ENCODE results near the gene RGS9.
"Not testable (repeated sequence)": the region's sequence is repeated elsewhere in the genome, so short reads cannot be mapped to it uniquely, and the experiment has no call there.

The RGS9 gene

DNA sequence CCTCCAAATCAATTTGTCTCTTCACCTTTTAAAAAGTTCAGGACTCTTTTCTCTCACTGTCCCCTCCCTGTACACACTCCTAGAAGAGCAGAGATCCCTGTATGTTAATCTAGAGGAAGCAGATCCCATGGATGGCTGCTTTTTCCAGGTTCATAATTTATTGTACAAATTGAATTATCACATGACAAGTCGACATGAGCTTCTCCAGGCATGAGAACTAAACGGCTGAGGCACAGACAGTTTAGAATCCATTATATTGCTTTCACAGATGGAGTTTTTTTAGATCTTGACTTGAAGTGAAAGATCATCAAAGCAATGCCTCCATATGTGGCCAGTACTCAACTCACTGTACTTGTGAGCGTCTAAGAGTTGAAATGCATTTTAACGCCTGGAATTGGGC is 47.9 kb downstream of the RGS9 start:
- no peak for DNase-seq

DNA sequence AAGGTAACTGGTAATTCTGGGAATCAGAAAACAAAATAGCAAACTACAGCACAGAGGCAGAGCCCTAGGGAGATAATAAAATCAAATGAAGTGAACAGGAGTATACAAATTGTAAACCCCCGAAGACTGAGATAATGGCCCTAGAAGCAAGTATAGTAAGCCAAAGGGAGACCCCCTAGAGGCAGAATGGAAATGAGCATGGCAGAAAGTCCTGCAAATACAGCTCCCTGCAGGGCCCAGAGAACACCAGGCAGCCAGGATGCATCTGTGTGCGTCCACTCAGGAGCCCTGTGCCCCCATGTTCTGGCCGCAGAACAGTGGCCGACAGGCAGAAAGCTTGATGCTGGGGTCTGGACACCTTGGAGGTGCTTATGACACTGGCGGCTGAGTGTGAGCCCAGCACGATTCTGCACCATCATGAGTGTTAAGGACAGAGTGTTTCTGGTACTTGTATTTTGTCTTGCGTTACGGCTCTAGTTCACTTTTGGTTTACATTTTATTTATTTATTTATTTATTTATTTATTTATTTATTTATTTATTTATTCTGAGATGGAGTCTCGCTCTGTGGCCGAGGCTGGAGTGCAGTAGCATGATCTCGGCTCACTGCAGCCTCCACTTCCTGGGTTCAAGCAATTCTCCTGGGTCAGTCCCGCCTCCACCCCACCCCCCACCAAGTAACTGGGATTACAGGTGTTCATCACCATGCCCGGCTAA is 48.7 kb downstream of the RGS9 start:
- DNase-seq, result no peak

DNA sequence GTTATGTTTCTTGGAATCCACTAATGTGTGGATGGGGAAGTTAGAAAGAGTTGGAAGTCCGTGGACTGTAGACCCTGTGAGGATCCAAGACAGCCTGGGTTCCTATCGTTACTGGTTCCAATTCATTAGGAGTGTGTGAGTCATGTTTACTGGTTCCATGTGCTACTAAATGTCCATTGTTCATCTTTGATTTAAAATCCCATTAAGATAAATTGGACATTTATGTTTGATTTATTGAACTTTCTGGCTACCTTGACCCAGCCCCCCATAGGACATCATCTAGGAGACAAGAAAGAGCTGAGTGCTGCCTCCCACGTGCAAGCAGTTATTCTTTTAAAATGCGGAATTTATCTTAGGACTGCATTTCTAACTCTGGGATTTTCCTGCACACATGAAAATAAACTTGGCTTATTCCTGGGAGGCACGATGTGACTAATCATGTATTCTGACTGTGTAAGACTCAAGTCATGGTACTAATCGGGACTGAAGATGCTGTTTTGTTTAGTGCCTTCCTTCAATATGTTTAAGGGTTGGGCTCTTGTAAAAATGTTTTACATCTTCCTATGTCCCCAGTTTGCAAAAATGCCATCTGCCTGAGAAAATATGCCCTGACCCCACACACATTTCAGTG is 53.4 kb downstream of the RGS9 start:
- DNase-seq, result no peak

DNA sequence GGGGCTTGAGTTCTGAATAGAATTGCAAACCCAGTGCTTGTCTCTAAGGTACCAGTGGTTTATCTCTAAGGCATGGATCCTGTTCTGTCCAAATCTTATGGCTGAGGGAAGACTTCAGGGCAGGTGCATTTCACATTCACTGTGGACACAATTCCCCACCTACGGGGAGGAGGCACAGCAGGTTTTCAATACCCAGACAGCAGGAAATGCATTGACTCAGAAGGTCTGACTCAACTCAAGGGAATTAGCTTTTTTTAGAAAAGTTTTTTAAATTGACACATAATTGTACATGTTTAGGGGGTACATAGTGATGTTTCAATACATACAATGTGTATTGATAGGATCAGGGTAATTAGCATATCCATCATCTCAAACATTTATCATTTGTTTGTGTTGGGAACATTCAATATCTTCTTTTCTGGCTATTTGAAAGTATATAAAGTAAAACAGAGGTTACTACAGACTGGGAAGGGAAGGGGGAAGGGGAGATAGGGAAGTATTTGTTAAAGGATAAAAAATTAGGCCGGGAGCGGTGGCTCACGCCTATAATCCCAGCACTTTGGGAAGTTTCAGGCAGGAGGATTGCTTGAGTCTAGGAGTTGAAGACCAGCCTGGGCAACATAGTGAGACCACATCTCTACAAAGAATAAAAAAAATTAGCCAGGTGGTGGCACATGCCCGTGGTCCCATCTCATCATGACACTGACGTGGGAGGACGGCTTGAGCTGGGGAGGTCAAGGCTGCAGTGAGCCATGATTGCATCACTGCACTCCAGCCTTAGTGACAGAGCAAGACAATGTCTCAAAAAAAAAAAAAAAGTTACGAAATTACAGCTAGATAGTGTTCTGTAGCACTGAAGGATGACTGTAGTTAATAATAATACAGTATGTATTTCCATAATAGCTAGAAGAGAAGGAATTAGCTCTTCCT is 54.9 kb downstream of the RGS9 start:
- DNase-seq, result peak; percentile 16

DNA sequence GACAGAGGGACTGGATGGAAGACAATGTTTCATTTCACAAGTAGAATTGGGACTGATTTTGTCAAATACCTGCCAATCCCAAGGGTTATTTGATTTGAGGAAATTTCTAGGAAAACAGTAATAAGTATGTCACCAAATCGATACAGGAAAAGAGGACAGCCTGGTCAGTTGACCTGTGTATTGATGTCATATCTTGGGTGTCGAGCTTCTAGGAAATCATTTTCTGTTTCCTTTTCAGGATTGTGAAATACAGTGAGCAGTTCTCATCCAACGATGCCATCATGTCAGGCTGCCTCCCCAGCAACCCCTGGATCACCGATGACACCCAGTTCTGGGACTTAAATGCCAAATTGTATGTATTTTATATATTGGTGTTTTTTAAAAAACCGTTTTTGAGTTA is 56.1 kb downstream of the RGS9 start:
- no peak for DNase-seq

DNA sequence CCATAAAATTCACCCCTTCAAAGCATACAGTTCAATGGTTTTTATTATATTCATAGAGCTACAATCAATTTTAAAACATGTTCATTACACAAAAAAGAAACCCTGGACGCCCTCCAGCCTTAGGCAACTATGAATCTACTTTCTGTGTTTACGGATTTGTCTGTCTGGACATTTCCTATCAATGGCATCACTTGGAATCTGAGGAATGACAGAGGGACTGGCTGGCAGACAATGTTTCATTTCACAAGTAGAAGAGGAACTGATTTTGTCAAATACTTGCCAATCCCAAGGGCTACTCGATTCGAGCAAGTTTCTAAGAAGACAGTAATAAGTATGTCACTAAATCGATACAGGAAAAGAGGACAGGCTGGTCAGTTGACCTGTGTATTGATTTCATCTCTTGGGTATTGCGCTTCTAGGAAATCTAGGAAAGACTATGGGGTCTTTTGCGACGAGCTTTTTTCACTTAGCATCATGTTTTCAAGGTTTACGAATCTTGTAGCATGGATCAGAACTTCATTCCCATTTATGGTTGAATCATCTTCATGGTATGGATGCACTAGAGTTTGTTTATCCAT is 56.6 kb downstream of the RGS9 start:
- no peak for DNase-seq

DNA sequence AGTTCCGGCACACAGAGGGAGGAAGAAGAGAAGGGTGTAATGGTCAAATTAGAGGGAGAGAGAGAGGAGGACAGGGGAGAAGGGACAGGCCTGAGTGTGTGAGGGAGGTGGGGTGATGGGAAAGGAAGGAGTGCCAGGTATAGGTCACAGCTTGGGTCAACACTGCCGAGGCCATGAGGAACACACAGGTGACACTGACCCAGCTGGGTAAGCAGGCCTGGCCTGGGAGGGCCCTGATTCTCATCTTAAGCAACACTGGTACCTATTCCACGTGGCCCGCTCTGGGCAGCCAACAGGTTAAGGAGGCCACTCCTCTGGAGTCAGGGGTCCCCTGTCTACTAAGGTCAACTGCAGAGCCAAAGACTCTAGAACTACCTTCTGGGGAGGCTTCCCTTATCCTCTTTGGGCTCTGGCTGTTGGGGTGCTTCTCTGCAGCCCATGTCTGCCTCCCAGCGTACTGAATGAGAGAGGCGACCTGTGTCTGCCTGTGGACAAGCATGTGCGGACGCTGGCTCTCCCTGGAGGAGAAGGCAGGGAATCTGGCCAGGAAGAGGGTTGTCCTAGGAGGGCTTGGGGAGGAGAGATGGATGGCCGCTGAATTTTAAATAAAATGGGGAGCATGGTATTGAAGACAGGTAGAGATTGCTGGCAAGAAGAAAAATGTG is 57.6 kb downstream of the RGS9 start:
- DNase-seq, result no peak

DNA sequence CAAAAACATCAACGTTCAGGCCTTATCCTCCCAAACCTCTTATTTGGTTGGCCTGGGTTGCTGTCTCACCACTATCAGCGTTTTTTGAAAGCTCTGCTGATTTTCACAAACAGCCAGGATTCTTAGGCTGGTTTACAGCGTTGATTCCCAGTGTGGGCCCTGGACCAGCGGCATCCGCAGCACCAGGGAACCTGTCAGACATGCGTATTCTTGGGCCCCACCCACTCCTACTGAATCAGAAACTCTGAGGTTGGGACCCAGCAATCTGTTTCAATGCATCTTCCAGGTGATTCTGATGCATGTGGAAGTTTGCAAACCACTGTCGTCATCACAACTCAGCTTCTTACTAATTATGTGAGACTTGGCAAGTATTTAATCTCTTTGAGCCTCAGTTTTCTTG is 58.5 kb downstream of the RGS9 start:
- DNase-seq, result no peak

DNA sequence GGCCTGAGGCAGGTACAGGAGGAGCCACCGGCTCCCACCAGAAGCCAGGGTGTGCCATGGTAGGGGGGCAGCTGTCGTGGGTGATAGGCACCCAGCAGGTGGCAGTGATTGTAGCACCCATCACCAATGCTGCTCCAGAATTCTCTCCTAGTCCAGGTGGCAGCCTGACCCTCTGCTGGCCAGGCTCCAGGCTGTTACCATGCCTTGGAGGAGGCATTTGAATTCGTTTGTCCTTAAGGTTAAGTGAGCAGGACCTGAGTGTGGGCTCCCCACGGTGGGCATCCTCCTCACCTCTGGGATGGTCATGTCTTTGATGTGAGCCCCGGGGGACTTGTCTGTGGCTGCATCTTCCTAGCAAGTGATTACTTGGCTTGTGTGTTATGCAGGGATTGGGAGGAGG is 59.4 kb downstream of the RGS9 start:
- no peak for DNase-seq

DNA sequence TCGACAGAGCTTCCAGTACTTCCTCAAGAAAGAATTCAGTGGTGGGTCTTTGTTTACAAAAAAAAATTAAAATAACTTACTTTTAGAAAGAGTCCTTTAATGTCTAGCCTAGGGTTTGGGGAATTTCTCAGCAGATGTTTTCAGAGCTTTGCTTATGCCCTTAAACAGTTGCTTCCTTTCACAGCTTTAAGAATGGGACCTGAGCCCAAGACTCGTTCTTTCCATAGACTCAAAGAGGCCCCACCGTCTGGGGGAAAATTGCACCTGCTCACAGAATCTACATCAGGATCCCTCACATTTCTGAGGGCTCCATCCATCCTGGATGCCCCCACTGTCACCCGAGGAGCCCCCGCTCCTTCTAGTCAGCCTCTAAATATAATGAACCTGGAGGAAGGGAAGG is 60.0 kb downstream of the RGS9 start:
- no peak for DNase-seq

DNA sequence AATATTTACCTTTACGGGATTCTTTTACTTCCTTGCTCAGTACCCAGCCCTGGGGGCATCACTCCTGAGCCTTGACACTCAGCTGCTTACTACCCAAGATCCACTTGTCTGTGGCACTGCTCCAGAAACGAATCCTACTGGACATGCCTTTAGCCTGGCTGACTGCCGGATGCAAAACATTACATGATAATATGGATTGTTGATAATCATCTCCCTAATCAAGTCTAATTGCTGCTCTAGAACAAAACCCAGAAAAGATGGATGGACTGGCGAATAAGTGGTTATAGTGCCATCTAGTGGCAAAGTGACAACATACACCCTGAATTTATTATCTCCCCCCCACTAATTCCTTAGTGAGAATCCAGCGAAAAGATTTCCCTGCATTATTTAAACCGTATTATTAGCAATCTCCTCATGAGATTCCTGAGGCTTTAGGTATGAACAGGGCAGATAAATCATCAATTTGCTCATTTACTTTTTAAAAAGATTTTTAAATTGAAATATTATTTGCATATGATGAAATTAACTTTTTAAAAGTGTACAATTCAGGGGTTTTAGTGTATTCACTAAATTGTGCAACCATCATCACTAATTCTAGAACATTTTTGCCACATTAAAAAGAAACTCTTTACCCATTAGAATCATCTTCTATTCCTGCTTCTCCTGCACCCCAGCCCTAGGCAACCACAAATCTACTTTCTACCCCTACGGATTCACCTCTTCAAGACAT is 61.6 kb downstream of the RGS9 start:
- DNase-seq, result no peak

DNA sequence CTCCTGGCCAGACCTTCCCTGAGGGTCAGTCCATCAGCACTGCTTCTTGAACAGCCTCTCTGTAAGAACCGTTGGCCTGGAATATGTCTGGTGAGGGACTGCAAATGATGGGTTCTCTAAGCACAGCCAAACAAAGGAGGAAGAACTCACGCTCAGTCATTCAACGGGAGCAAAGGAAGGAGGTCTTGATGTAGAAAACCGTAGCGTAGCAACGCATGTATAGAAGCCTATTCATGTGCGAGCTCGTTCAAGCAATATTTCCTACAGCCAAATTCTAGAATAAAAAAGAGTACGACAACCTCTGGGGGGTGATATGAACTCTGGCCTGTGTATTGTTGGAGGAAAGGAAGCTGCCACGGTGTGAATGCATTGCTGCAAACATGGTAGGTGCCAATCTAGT is 64.2 kb downstream of the RGS9 start:
- no peak for DNase-seq

DNA sequence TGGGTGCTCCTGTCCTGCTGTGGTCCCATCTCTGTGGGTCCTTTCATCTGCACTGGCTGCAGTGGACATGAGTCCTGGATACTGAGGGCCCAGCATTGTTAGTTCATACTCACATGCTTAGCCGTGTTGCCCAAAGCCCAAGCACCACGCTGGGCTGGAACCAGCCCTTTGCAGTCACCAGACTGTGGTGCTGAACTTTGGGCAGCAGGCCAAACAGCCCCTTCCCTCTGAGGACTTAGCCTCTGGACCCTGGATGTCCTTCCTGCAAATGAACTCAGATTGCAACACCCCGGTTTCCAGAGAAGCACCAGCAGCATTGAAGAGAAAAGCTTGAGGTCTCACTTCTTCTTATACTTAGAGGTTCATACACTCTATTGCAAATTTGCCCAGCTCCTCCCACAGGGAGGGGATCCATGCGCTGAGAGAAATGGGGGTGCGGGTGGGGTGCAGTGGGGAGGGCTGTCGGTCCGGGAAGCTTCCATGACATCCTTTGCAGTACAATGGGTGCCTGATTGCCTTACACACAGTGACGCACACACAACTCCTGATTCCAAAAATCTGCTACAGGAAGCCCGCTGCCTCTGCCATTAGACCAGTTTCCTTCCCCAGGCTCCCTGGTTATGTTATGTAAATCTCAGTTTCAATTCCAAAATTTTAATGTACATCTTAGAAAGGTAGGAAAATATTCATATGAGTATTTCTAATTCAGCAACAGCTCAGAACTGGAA is 65.8 kb downstream of the RGS9 start:
- no peak for DNase-seq

DNA sequence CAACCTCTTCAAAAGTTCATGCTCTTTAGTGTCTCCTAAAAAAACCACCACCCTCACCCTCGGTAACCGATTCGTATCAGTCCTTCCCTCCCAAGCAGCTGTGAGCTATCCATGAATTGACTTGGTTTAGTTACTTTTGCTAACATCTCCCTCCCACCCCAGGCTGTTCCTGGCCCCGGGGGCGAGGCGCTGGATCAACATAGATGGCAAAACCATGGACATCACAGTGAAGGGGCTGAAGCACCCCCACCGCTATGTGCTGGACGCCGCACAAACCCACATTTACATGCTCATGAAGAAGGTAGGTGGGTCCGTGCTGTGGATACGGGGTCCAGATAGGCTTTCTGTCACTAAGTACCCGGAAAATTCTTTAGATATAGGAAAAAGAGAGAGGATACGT is 66.8 kb downstream of the RGS9 start:
- DNase-seq, result no peak

DNA sequence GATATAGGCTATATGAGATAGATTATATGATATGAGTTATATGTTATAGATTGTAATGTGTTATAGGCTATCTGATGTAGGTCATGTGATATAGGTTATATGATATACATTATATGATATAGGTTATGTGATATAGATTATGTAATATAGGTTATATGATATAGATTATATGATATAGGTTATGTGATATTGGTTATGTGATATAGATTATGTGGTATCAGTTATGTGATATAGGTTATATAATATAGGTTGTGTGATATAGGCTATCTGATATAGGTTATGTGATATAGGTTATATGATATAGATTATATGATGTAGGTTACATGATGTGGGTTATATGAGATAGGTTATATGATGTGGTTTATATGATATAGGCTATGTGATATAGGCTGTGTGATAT is 68.5 kb downstream of the RGS9 start:
- no peak for DNase-seq

DNA sequence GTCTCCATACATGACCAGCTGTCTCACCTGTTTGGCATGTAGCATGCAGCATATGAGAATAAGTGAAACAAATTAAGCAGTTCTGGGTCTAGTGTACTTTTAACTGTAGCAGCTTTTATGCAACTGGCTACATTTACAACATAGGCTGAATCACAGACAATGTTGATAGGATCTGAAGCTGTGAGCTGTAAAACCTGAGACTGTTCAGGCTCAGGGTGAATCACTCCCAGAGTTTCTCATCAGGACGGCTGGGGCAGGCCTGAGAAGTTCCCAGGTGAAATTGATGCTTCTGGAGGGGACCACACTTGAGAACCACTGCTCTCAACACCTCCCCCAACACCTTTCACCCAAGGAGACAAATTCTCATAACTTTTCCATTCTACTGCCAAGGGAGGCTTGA is 70.3 kb downstream of the RGS9 start:
- DNase-seq, result not testable (repeated sequence)

DNA sequence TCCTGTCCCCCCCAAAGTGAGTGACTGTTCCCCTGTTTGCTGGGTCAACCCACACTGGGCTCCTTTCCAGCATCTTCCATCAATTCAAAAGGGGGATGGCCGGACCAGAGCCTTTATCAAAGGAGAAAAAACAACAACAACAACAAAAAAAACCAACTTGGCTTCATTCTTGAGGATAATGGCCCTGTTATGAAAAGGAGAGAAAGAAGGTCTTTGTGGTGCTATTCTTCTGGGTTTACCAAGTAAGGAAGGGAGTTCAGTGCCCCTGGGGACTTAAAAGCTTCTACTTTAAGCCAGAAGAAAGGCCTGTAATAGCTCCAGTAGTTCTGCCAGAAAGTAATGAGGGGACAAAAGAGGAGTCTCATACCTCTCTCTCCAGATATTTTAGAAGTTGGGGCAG is 71.5 kb downstream of the RGS9 start:
- no peak for DNase-seq

DNA sequence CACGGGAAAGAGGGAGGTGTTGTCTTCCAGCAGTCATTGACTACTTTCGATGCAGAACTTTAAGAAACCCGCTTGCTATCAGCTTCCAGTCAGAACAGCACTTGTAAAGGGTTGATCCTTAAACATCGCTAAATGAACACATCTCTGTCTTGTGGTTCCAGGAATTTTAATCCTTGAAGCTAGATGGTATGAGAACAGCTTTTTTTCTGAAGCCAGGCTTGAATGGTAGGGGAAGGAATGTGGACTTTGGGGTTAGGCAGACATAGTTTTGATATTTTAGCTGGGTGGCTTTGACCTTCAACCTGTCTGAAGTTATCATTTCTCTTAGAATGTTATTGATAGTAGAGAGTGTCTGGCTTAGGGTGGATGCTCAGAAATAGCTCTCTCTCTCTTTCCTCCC is 81.1 kb downstream of the RGS9 start:
- no peak for DNase-seq

DNA sequence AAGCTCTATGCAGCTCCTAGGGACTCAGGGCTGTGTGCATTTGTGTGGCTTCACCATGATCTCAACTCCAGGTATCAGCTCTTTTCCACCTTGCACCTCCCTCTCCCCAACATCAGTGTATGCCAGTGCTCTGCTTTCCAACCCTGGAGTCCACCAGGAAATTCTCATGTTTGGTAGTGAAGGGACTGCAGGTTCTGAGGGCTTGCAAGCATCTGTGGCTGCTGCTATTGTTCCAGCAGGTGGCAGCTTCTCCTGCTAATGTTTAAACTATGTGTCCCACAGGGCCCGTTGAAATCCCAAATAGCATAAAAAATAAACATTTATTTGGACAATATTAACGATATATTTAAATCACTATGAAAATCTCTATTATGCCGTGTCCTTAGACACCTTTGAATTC is 82.0 kb downstream of the RGS9 start:
- no peak for DNase-seq

DNA sequence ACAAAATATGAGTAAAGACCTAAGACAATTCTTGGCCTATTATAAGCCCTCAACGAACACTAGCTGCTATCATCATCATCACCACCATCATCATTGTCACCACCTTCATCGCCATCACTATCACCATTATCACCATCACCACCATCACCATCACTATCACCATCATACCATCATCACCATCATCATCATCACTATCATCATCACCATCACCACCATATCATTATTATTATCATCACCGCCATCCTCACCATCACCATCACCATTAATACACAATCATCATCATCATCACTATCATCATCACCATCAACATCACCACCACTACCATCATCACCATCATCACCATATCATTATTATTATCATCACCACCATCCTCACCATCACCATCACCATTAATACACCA is 82.5 kb downstream of the RGS9 start:
- no peak for DNase-seq

DNA sequence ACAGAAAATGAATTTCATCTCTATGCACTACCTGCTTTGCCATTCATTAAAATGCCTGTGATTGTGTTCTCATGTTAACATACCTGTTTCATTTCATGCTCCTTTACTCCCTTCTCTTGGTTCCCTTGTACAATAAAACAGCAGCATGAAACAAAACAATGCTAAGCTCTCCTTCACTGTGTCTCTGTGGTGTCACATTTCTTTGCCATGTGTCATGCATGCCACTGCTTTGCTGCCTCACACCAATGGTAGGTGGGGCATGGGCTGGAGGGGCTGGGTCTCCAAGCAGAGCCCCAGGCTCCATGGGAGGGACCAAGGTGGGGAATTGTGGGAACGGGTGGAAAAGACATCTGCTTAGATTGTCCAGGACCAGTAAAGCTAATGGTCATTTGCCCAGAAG is 83.6 kb downstream of the RGS9 start:
- no peak for DNase-seq
